ENCODE data around the gene UNK.

Gene UNK

GRCh38 chr17:75784473-75785015 is at the start of gene UNK:
TSS of gene UNK (plus strand) at chr17:75784806. CDS start at chr17:75784881, 75 bp downstream.
- Histone ChIP-seq H3K27ac (ENCODE audit: low read length) (peak within 1 kb of the TSS; percentile 100), H3K4me3 (ENCODE audit: low read depth in 1 of 2, low read length in 2 of 2) (peak within 1 kb of the TSS; percentile 56 to 86), H3K9me3 (ENCODE audit: control insufficient read depth in 1 of 2, low read length in 2 of 2) (no peaks in the 10 kb centered on the region), H3K4me1 (ENCODE audit: control insufficient read depth in 1 of 2, insufficient read depth in 2 of 2, low read length in 2 of 2) (peaks cover 15 to 28% of the 10 kb centered on the region in 2 donors), H3K27me3 (ENCODE audit: low read depth, low read length) (no peaks in the 10 kb centered on the region), H3K36me3 (ENCODE audit: control insufficient read depth in 1 of 2, insufficient read depth in 2 of 2, low read length in 2 of 2) (peaks cover 0 to 4% of the 10 kb centered on the region in 2 donors)

GRCh38 chr17:75736173-75736835 is 48.3 kb upstream of the UNK start:
- H3K4me1 ChIP-seq (ENCODE audit: control insufficient read depth in 1 of 2, insufficient read depth in 2 of 2, low read length in 2 of 2), result no peaks in the 10 kb centered on the region
- H3K27ac ChIP-seq (ENCODE audit: low read length), result no peak overlapping the region
- H3K27me3 ChIP-seq (ENCODE audit: low read depth, low read length), result no peaks in the 10 kb centered on the region
- H3K36me3 ChIP-seq (ENCODE audit: control insufficient read depth in 1 of 2, insufficient read depth in 2 of 2, low read length in 2 of 2), result peaks cover 0 to 4% of the 10 kb centered on the region in 2 donors
- no peak overlapping the region for H3K4me3 ChIP-seq (ENCODE audit: low read depth in 1 of 2, low read length in 2 of 2)
- no peaks in the 10 kb centered on the region for H3K9me3 ChIP-seq (ENCODE audit: control insufficient read depth in 1 of 2, low read length in 2 of 2)

GRCh38 chr17:75737133-75737962 is 47.3 kb upstream of the UNK start:
- Histone ChIP-seq H3K36me3 (ENCODE audit: control insufficient read depth in 1 of 2, insufficient read depth in 2 of 2, low read length in 2 of 2) (peaks cover 0 to 10% of the 10 kb centered on the region in 2 donors), H3K9me3 (ENCODE audit: control insufficient read depth in 1 of 2, low read length in 2 of 2) (no peaks in the 10 kb centered on the region), H3K27me3 (ENCODE audit: low read depth, low read length) (no peaks in the 10 kb centered on the region), H3K4me1 (ENCODE audit: control insufficient read depth in 1 of 2, insufficient read depth in 2 of 2, low read length in 2 of 2) (no peaks in the 10 kb centered on the region), H3K27ac (ENCODE audit: low read length) (no peak overlapping the region), H3K4me3 (ENCODE audit: low read depth in 1 of 2, low read length in 2 of 2) (no peak overlapping the region)

GRCh38 chr17:75738218-75738802 is 46.3 kb upstream of the UNK start:
- Histone ChIP-seq H3K4me3 (ENCODE audit: low read depth in 1 of 2, low read length in 2 of 2) (no peak overlapping the region), H3K27me3 (ENCODE audit: low read depth, low read length) (no peaks in the 10 kb centered on the region), H3K36me3 (ENCODE audit: control insufficient read depth in 1 of 2, insufficient read depth in 2 of 2, low read length in 2 of 2) (peaks cover 0 to 14% of the 10 kb centered on the region in 2 donors), H3K27ac (ENCODE audit: low read length) (no peak overlapping the region), H3K4me1 (ENCODE audit: control insufficient read depth in 1 of 2, insufficient read depth in 2 of 2, low read length in 2 of 2) (no peaks in the 10 kb centered on the region), H3K9me3 (ENCODE audit: control insufficient read depth in 1 of 2, low read length in 2 of 2) (no peaks in the 10 kb centered on the region)

GRCh38 chr17:75739174-75739573 is 45.4 kb upstream of the UNK start:
- Histone ChIP-seq H3K27ac (ENCODE audit: low read length) (no peak overlapping the region), H3K9me3 (ENCODE audit: control insufficient read depth in 1 of 2, low read length in 2 of 2) (no peaks in the 10 kb centered on the region), H3K4me3 (ENCODE audit: low read depth in 1 of 2, low read length in 2 of 2) (no peak overlapping the region), H3K4me1 (ENCODE audit: control insufficient read depth in 1 of 2, insufficient read depth in 2 of 2, low read length in 2 of 2) (no peaks in the 10 kb centered on the region), H3K27me3 (ENCODE audit: low read depth, low read length) (no peaks in the 10 kb centered on the region), H3K36me3 (ENCODE audit: control insufficient read depth in 1 of 2, insufficient read depth in 2 of 2, low read length in 2 of 2) (peaks cover 0 to 14% of the 10 kb centered on the region in 2 donors)

GRCh38 chr17:75739801-75740200 is 44.8 kb upstream of the UNK start:
- Histone ChIP-seq H3K4me3 (ENCODE audit: low read depth in 1 of 2, low read length in 2 of 2) (no peak overlapping the region), H3K27ac (ENCODE audit: low read length) (no peak overlapping the region), H3K27me3 (ENCODE audit: low read depth, low read length) (no peaks in the 10 kb centered on the region), H3K36me3 (ENCODE audit: control insufficient read depth in 1 of 2, insufficient read depth in 2 of 2, low read length in 2 of 2) (peaks cover 0 to 14% of the 10 kb centered on the region in 2 donors), H3K4me1 (ENCODE audit: control insufficient read depth in 1 of 2, insufficient read depth in 2 of 2, low read length in 2 of 2) (no peaks in the 10 kb centered on the region), H3K9me3 (ENCODE audit: control insufficient read depth in 1 of 2, low read length in 2 of 2) (no peaks in the 10 kb centered on the region)

GRCh38 chr17:75740215-75740614 is 44.4 kb upstream of the UNK start:
- no peak overlapping the region for H3K4me3 ChIP-seq (ENCODE audit: low read depth in 1 of 2, low read length in 2 of 2)
- peaks cover 0 to 14% of the 10 kb centered on the region in 2 donors for H3K36me3 ChIP-seq (ENCODE audit: control insufficient read depth in 1 of 2, insufficient read depth in 2 of 2, low read length in 2 of 2)
- H3K27ac ChIP-seq (ENCODE audit: low read length), result no peak overlapping the region
- H3K9me3 ChIP-seq (ENCODE audit: control insufficient read depth in 1 of 2, low read length in 2 of 2), result no peaks in the 10 kb centered on the region
- no peaks in the 10 kb centered on the region for H3K27me3 ChIP-seq (ENCODE audit: low read depth, low read length)
- H3K4me1 ChIP-seq (ENCODE audit: control insufficient read depth in 1 of 2, insufficient read depth in 2 of 2, low read length in 2 of 2), result no peaks in the 10 kb centered on the region

- Histone ChIP-seq H3K27ac (ENCODE audit: low read length) (no peak overlapping the region), H3K36me3 (ENCODE audit: control insufficient read depth in 1 of 2, insufficient read depth in 2 of 2, low read length in 2 of 2) (peaks cover 0 to 14% of the 10 kb centered on the region in 2 donors), H3K4me3 (ENCODE audit: low read depth in 1 of 2, low read length in 2 of 2) (no peak overlapping the region), H3K9me3 (ENCODE audit: control insufficient read depth in 1 of 2, low read length in 2 of 2) (no peaks in the 10 kb centered on the region), H3K27me3 (ENCODE audit: low read depth, low read length) (no peaks in the 10 kb centered on the region), H3K4me1 (ENCODE audit: control insufficient read depth in 1 of 2, insufficient read depth in 2 of 2, low read length in 2 of 2) (no peaks in the 10 kb centered on the region)
These were observed 44.0 kb upstream of the UNK start for GRCh38 chr17:75740631-75741077.

- H3K27ac ChIP-seq (ENCODE audit: low read length), result no peak overlapping the region
- H3K36me3 ChIP-seq (ENCODE audit: control insufficient read depth in 1 of 2, insufficient read depth in 2 of 2, low read length in 2 of 2), result peaks cover 0 to 11% of the 10 kb centered on the region in 2 donors
- no peaks in the 10 kb centered on the region for H3K4me1 ChIP-seq (ENCODE audit: control insufficient read depth in 1 of 2, insufficient read depth in 2 of 2, low read length in 2 of 2)
- H3K4me3 ChIP-seq (ENCODE audit: low read depth in 1 of 2, low read length in 2 of 2), result no peak overlapping the region
- no peaks in the 10 kb centered on the region for H3K9me3 ChIP-seq (ENCODE audit: control insufficient read depth in 1 of 2, low read length in 2 of 2)
- no peaks in the 10 kb centered on the region for H3K27me3 ChIP-seq (ENCODE audit: low read depth, low read length)
These were observed 42.3 kb upstream of the UNK start for GRCh38 chr17:75742337-75742736.

- H3K27me3 ChIP-seq (ENCODE audit: low read depth, low read length), result no peaks in the 10 kb centered on the region
- no peak overlapping the region for H3K27ac ChIP-seq (ENCODE audit: low read length)
- H3K36me3 ChIP-seq (ENCODE audit: control insufficient read depth in 1 of 2, insufficient read depth in 2 of 2, low read length in 2 of 2), result peaks cover 0 to 10% of the 10 kb centered on the region in 2 donors
- H3K4me3 ChIP-seq (ENCODE audit: low read depth in 1 of 2, low read length in 2 of 2), result no peak overlapping the region
- H3K4me1 ChIP-seq (ENCODE audit: control insufficient read depth in 1 of 2, insufficient read depth in 2 of 2, low read length in 2 of 2), result peaks cover 0 to 6% of the 10 kb centered on the region in 2 donors
- no peaks in the 10 kb centered on the region for H3K9me3 ChIP-seq (ENCODE audit: control insufficient read depth in 1 of 2, low read length in 2 of 2)
These were observed 40.9 kb upstream of the UNK start for GRCh38 chr17:75743625-75744206.

- H3K9me3 ChIP-seq (ENCODE audit: control insufficient read depth in 1 of 2, low read length in 2 of 2), result no peaks in the 10 kb centered on the region
- H3K27ac ChIP-seq (ENCODE audit: low read length), result no peak overlapping the region
- no peaks in the 10 kb centered on the region for H3K27me3 ChIP-seq (ENCODE audit: low read depth, low read length)
- no peaks in the 10 kb centered on the region for H3K36me3 ChIP-seq (ENCODE audit: control insufficient read depth in 1 of 2, insufficient read depth in 2 of 2, low read length in 2 of 2)
- peaks cover 0 to 17% of the 10 kb centered on the region in 2 donors for H3K4me1 ChIP-seq (ENCODE audit: control insufficient read depth in 1 of 2, insufficient read depth in 2 of 2, low read length in 2 of 2)
- no peak overlapping the region for H3K4me3 ChIP-seq (ENCODE audit: low read depth in 1 of 2, low read length in 2 of 2)
These were observed 35.9 kb upstream of the UNK start for GRCh38 chr17:75748706-75749105.
